Fibroblast of lung (primary cell): Measurements from ENCODE around the gene PRR35.

Experiments
- CTCF ChIP-seq, 2 donors: IDR thresholded peaks in 1 of 2; conservative IDR thresholded peaks in 1 of 2; 1 replicate in 1 of 2; 2 replicates in 1 of 2; pipeline ENCODE4 v1.5.1; 2011 to 2012; ENCODE audit warnings: low read length in 2 of 2, control low read depth in 1 of 2, inconsistent platforms in 1 of 2, low read depth in 1 of 2, mild to moderate bottlenecking in 1 of 2
- EZH2 ChIP-seq: IDR thresholded peaks from 2 replicates; pipeline ENCODE4 v1.5.1; 2012; ENCODE audit warnings: low read length, control low read depth, mild to moderate bottlenecking; ENCODE audit errors: missing control alignments

GRCh38 chr16:576823-577201, 16.6 kb downstream of the PRR35 start:
- TF ChIP-seq EZH2 = no peak
- TF ChIP-seq CTCF (conservative IDR thresholded peaks at IDR 0.05 in 1 of 2, IDR thresholded peaks at IDR 0.05 in 1 of 2; ENCODE audit: low read depth in 1 of 2, low read length in 2 of 2) = no peak
